Testis (tissue), 2 donors: Measurements from ENCODE around the gene DNTTIP2.

Experiments
- CTCF ChIP-seq, 3 experiments: fragments of 450-650 bp in 2 of 3; fragments of 200-600 bp in 1 of 3; sonication (generic) in 1 of 3; IDR thresholded peaks; one replicate each; pipeline ENCODE4 v1.5.1; 2016 to 2019; ENCODE audit warnings: antibody characterized with exemption in 3 of 3, mild to moderate bottlenecking in 2 of 3, moderate library complexity in 1 of 3
- POLR2A ChIP-seq: fragments of 450-650 bp; IDR thresholded peaks from one replicate; pipeline ENCODE4 v1.6.1; 2017; ENCODE audit warnings: antibody characterized with exemption, mild to moderate bottlenecking, moderate library complexity

- TF ChIP-seq CTCF (IDR thresholded peaks at IDR 0.05) (no peak), POLR2A (no peak)
Observed at GRCh38 chr1:93853940-93854339, 25.1 kb downstream of the DNTTIP2 start.
